Osteocyte (in vitro differentiated cells): ENCODE data around the gene MTURN. TPM values are rescaled to one million over a fixed set of nuclear protein-coding genes. Genes with fewer than 3 reads are reported as not detected.

ENCODE experiments used
- DNase-seq: peaks from one replicate; pipeline ENCODE4 v3.0.0; 2021; ENCODE audit warnings: mixed read lengths; ENCODE audit not compliant: unreplicated experiment; ENCODE audit errors: extremely low spot score
- H3K27ac Mint-ChIP-seq: one replicate; pipeline ENCODE4 v1.8.0; 2021; ENCODE audit warnings: mild to moderate bottlenecking, mixed read lengths; ENCODE audit not compliant: unreplicated experiment
- H3K27me3 Mint-ChIP-seq: one replicate; pipeline ENCODE4 v1.8.0; 2021; ENCODE audit warnings: mixed read lengths; ENCODE audit not compliant: unreplicated experiment
- H3K36me3 Mint-ChIP-seq: one replicate; pipeline ENCODE4 v1.8.0; 2021; ENCODE audit warnings: mixed read lengths; ENCODE audit not compliant: unreplicated experiment
- H3K4me1 Mint-ChIP-seq: one replicate; pipeline ENCODE4 v1.8.0; 2021; ENCODE audit warnings: mixed read lengths; ENCODE audit not compliant: unreplicated experiment
- H3K4me3 Mint-ChIP-seq: one replicate; pipeline ENCODE4 v1.8.0; 2021; ENCODE audit warnings: mild to moderate bottlenecking, moderate library complexity, mixed read lengths; ENCODE audit not compliant: unreplicated experiment
- H3K9me3 Mint-ChIP-seq: one replicate; pipeline ENCODE4 v1.8.0; 2021; ENCODE audit warnings: mixed read lengths; ENCODE audit not compliant: unreplicated experiment
- CTCF ChIP-seq: fragments of 200-600 bp; sonication (generic); IDR thresholded peaks from 2 replicates; pipeline ENCODE4 v1.5.0; 2021; ENCODE audit warnings: antibody characterized with exemption, mild to moderate bottlenecking, moderate library complexity
- total RNA-seq: library from RNA; stranded (reverse); gene quantifications from 2 replicates; pipeline ENCODE4 v1.2.1, GENCODE V29; 2021

Gene MTURN
- total RNA-seq, 1 donor from 2014 or later = 19.0 TPM

GRCh38 chr7:30177965-30178364 is 43.2 kb downstream of the MTURN start:
- H3K27ac Mint-ChIP-seq = no peak overlapping the region
- H3K4me1 Mint-ChIP-seq = peaks cover 22% of the 10 kb centered on the region
- no peaks in the 10 kb centered on the region for H3K36me3 Mint-ChIP-seq
- DNase-seq = no peak
- no peak overlapping the region for H3K4me3 Mint-ChIP-seq
- H3K9me3 Mint-ChIP-seq = no peaks in the 10 kb centered on the region
- no peaks in the 10 kb centered on the region for H3K27me3 Mint-ChIP-seq
- TF ChIP-seq CTCF = no peak

GRCh38 chr7:30178748-30179436 is 44.1 kb downstream of the MTURN start:
- H3K4me1 Mint-ChIP-seq = peaks cover 14% of the 10 kb centered on the region
- TF ChIP-seq CTCF = no peak
- no peak for DNase-seq
- no peak overlapping the region for H3K4me3 Mint-ChIP-seq
- H3K36me3 Mint-ChIP-seq = no peaks in the 10 kb centered on the region
- no peaks in the 10 kb centered on the region for H3K27me3 Mint-ChIP-seq
- no peak overlapping the region for H3K27ac Mint-ChIP-seq
- no peaks in the 10 kb centered on the region for H3K9me3 Mint-ChIP-seq

- peaks cover 2% of the 10 kb centered on the region for H3K4me1 Mint-ChIP-seq
- no peak for DNase-seq
- no peak for TF ChIP-seq CTCF
- no peaks in the 10 kb centered on the region for H3K9me3 Mint-ChIP-seq
- no peak overlapping the region for H3K4me3 Mint-ChIP-seq
- no peak overlapping the region for H3K27ac Mint-ChIP-seq
- H3K27me3 Mint-ChIP-seq = no peaks in the 10 kb centered on the region
- H3K36me3 Mint-ChIP-seq = no peaks in the 10 kb centered on the region
These were observed 45.9 kb downstream of the MTURN start for GRCh38 chr7:30180718-30181117.

GRCh38 chr7:30181211-30181610 is 46.4 kb downstream of the MTURN start:
- H3K27me3 Mint-ChIP-seq = no peaks in the 10 kb centered on the region
- no peaks in the 10 kb centered on the region for H3K36me3 Mint-ChIP-seq
- H3K4me3 Mint-ChIP-seq = no peak overlapping the region
- no peak for TF ChIP-seq CTCF
- no peaks in the 10 kb centered on the region for H3K9me3 Mint-ChIP-seq
- no peak overlapping the region for H3K27ac Mint-ChIP-seq
- H3K4me1 Mint-ChIP-seq = no peaks in the 10 kb centered on the region
- DNase-seq = no peak

- Mint-ChIP-seq H3K4me3 (no peak overlapping the region), H3K27me3 (no peaks in the 10 kb centered on the region), H3K9me3 (no peaks in the 10 kb centered on the region), H3K36me3 (no peaks in the 10 kb centered on the region), H3K27ac (no peak overlapping the region), H3K4me1 (no peaks in the 10 kb centered on the region)
- no peak for DNase-seq
- TF ChIP-seq CTCF = no peak
These were observed 47.1 kb downstream of the MTURN start for GRCh38 chr7:30181736-30182522.
